ENCODE data around the gene MAD1L1. TPM values are rescaled to one million over a fixed set of nuclear protein-coding genes. Genes with fewer than 3 reads are reported as not detected.
"Not testable (repeated sequence)": the region's sequence is repeated elsewhere in the genome, so short reads cannot be mapped to it uniquely, and the experiment has no call there.

MAD1L1 gene
- total and polyA plus RNA-seq, 5 donors from 2014 or later = 225 to 380 (median 300) TPM

DNA sequence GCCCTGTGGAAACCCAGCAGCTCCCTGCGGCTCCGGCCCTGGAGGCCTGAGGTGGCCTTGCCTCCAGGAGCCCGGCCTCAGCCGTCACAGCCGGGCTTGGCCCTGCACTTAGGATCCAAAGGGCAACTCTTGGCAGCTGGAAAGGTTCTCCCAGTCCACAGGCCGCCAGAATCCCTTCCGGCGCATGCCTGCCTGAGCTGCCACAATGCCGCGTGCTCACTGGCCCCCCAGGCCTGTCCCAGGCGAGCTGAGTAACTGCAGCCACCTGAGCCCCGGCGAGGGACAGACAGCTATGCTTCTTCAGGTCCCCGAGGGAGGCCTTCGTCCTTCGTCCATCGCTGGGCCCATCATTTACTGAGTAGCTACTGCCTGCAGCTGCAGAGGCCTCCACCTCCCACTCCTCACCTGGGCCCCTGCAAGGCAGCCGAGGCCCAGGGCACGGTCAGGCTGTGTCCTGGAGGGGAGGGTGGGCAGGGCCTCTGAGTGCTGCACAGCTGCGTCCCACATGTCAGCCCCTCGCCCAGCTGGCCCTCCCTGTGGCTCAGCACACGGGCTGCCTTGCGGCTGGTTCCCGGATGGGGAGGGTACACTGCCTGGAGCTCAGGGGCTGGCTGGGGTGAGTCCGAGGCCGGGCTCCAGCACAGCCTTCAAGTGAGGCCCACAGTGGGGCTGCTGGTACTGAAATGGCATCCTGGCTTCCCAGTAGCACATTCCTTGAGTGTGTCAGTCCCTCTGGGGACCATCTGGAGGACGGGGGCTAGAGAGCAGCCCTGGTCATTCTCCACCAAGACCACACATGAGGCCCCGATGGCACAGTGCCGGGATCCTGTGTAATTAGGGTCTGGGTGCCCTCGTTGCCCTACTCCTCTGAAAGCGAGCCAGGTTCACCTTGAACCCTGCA lies 390.2 kb downstream of the MAD1L1 start:
- ATAC-seq (ENCODE audit: low read depth in 2 of 2) (no peak), DNase-seq (no peak)
- H3K27me3 Mint-ChIP-seq = no peaks in the 10 kb centered on the region
- no peaks in the 10 kb centered on the region for H3K4me1 ChIP-seq (ENCODE audit: control insufficient read depth, insufficient read depth, low read length, poor library complexity, severe bottlenecking)
- peaks cover 0 to 11% (median 5%) of the 10 kb centered on the region in 4 donors for H3K4me1 Mint-ChIP-seq
- H3K4me3 Mint-ChIP-seq = no peak overlapping the region
- H3K27ac Mint-ChIP-seq = no peak overlapping the region
- peaks cover 36% of the 10 kb centered on the region for H3K36me3 ChIP-seq (ENCODE audit: control insufficient read depth, insufficient read depth, low read length)
- peaks cover 0 to 1% (median 0%) of the 10 kb centered on the region in 7 donors for H3K9me3 Mint-ChIP-seq
- no peak overlapping the region for H3K4me3 ChIP-seq (ENCODE audit: low read depth, low read length)
- no peaks in the 10 kb centered on the region for H3K9me3 ChIP-seq (ENCODE audit: control insufficient read depth in 2 of 2, low read length in 2 of 2)
- no peak overlapping the region for H3K27ac ChIP-seq (ENCODE audit: insufficient read depth, low read length, poor library complexity, severe bottlenecking)
- no peaks in the 10 kb centered on the region for H3K27me3 ChIP-seq (ENCODE audit: control insufficient read depth, insufficient read depth, low read length)
- H3K36me3 Mint-ChIP-seq = peaks cover 27% of the 10 kb centered on the region

DNA sequence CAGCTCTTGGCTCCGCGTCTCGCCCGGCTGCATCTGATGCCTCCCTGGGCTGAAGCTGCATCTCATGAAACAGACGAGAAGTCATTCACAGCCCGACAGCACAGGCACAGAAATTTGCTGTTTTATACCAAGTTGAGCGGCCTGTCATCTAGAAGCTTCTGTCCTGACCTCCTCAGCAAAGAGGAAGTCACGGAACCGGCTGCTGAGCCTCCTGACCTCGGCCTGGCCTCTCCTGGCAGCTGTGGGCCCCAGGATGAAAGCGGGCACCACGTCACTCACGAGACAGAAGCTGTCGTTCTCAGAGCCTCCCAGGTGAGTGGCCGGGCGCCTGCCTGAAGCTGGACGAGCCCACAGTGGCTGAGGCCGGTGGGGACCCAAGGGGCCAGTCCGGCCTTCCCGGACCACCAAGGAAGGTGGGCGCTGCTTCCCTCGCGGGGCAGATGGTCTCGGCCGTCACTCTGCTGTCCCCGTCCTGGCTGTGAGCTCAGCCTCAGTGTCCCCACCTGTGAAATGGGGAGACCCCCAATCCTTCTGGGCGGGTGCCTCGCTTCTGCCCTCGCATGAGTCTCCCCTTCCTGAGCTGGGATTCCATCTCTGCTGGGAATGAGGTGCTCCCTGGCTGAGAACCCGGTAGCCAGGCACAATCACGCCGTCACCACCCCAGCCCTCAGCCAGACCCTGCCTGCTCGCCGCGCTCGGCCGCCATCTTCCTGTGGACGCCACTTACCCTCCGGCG lies 391.3 kb downstream of the MAD1L1 start:
- not testable (repeated sequence) for H3K4me1 Mint-ChIP-seq; ATAC-seq (ENCODE audit: low read depth in 2 of 2); H3K9me3 Mint-ChIP-seq; H3K27ac Mint-ChIP-seq; H3K27me3 Mint-ChIP-seq; H3K27me3 ChIP-seq (ENCODE audit: control insufficient read depth, insufficient read depth, low read length); H3K4me1 ChIP-seq (ENCODE audit: control insufficient read depth, insufficient read depth, low read length, poor library complexity, severe bottlenecking); H3K9me3 ChIP-seq (ENCODE audit: control insufficient read depth in 2 of 2, low read length in 2 of 2); H3K4me3 ChIP-seq (ENCODE audit: low read depth, low read length); H3K27ac ChIP-seq (ENCODE audit: insufficient read depth, low read length, poor library complexity, severe bottlenecking); DNase-seq; H3K4me3 Mint-ChIP-seq
- peaks cover 32% of the 10 kb centered on the region for H3K36me3 Mint-ChIP-seq
- H3K36me3 ChIP-seq (ENCODE audit: control insufficient read depth, insufficient read depth, low read length) = peaks cover 32% of the 10 kb centered on the region

DNA sequence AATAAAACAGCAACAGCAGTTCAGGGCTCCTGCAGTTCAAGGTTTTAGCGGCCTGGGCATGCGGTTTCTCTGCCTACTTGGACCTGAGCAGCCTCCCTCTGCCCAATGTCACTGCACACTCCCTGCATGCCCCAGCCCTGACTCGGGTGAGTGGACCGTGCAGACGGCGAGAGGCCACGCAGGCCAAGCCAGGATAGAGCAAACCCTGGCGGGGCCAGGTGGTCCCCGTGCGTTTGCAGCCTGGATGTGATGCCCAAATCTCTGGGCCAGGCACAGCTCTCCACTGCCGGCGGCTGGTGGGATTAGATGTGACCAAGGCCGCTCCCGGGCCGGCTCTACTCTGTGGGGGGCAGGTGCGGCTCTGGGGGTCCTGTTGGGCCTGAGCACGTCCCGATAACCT lies 392.0 kb downstream of the MAD1L1 start:
- H3K27me3 Mint-ChIP-seq; H3K27ac ChIP-seq (ENCODE audit: insufficient read depth, low read length, poor library complexity, severe bottlenecking); H3K4me1 Mint-ChIP-seq; H3K4me1 ChIP-seq (ENCODE audit: control insufficient read depth, insufficient read depth, low read length, poor library complexity, severe bottlenecking); H3K27me3 ChIP-seq (ENCODE audit: control insufficient read depth, insufficient read depth, low read length); H3K27ac Mint-ChIP-seq; ATAC-seq (ENCODE audit: low read depth in 2 of 2); H3K9me3 ChIP-seq (ENCODE audit: control insufficient read depth in 2 of 2, low read length in 2 of 2); H3K4me3 ChIP-seq (ENCODE audit: low read depth, low read length); H3K4me3 Mint-ChIP-seq; DNase-seq; H3K9me3 Mint-ChIP-seq: not testable (repeated sequence)
- H3K36me3 ChIP-seq (ENCODE audit: control insufficient read depth, insufficient read depth, low read length) = peaks cover 26% of the 10 kb centered on the region
- peaks cover 35% of the 10 kb centered on the region for H3K36me3 Mint-ChIP-seq

DNA sequence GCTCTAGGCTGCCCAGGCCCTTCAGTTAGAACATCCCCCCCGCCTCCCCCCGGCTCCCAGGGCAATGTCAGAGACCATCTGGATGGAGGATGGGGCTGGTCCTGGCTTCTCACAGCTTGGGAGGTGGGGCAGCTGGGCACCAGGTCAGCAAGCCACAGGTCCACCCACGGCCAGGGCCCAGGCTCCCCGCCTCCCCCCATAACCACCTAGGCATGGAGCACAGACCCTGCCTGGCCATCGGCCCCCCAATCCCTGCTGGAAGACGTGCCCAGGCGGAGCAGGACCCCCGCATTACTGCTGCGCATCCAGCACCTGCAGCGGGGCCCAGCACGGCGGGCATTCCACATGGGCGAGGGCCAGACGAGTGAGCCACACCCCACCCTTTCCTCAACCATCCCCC lies 393.0 kb downstream of the MAD1L1 start:
- no peak overlapping the region for H3K27ac ChIP-seq (ENCODE audit: insufficient read depth, low read length, poor library complexity, severe bottlenecking)
- ATAC-seq (ENCODE audit: low read depth in 2 of 2) = no peak
- H3K9me3 Mint-ChIP-seq = peaks cover 0 to 7% (median 3%) of the 10 kb centered on the region in 7 donors
- peaks cover 0 to 5% of the 10 kb centered on the region in 2 experiments for H3K9me3 ChIP-seq (ENCODE audit: control insufficient read depth in 2 of 2, low read length in 2 of 2)
- H3K36me3 Mint-ChIP-seq = peaks cover 34% of the 10 kb centered on the region
- no peak overlapping the region for H3K4me3 Mint-ChIP-seq
- H3K27me3 Mint-ChIP-seq = no peaks in the 10 kb centered on the region
- H3K27ac Mint-ChIP-seq = no peak overlapping the region
- H3K4me1 ChIP-seq (ENCODE audit: control insufficient read depth, insufficient read depth, low read length, poor library complexity, severe bottlenecking) = no peaks in the 10 kb centered on the region
- peaks cover 0 to 2% (median 0%) of the 10 kb centered on the region in 4 donors for H3K4me1 Mint-ChIP-seq
- H3K36me3 ChIP-seq (ENCODE audit: control insufficient read depth, insufficient read depth, low read length) = peaks cover 23% of the 10 kb centered on the region
- no peak overlapping the region for H3K4me3 ChIP-seq (ENCODE audit: low read depth, low read length)
- no peak for DNase-seq
- no peaks in the 10 kb centered on the region for H3K27me3 ChIP-seq (ENCODE audit: control insufficient read depth, insufficient read depth, low read length)

DNA sequence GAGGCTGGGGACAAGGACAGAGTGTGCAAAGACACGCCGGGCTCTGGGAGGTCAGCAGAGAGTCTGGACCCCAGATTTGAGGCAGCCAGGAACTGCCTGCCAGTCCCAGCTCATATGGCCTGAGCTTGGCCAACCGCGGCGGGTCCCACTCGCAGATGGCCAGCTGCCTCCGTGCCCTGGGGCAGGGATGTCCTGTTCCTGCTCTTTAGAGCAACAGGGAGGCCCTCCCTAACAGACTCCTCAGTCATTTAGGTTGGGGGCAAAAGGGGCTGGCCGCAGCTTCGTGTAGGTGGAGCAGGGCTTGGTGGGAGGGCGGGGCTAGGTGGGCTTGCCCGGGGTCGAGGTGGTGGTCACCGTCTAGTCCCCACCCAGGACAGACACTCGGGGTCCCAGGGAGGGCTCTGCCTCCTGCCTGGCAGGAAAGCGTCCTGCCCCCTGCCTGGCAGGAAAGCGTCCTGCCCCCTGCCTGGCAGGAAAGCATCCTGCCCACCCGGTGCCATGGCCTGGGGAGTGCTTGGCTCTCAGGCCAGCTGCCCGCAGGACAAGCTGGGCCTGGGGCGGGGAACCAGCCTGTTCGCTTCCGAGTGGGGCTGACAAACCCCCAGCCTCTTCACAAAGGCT lies 393.7 kb downstream of the MAD1L1 start:
- not testable (repeated sequence) for H3K4me1 Mint-ChIP-seq; H3K9me3 Mint-ChIP-seq; H3K27me3 ChIP-seq (ENCODE audit: control insufficient read depth, insufficient read depth, low read length); ATAC-seq (ENCODE audit: low read depth in 2 of 2); H3K27ac ChIP-seq (ENCODE audit: insufficient read depth, low read length, poor library complexity, severe bottlenecking); H3K4me3 ChIP-seq (ENCODE audit: low read depth, low read length); H3K27ac Mint-ChIP-seq; H3K27me3 Mint-ChIP-seq; H3K4me3 Mint-ChIP-seq; H3K4me1 ChIP-seq (ENCODE audit: control insufficient read depth, insufficient read depth, low read length, poor library complexity, severe bottlenecking); H3K9me3 ChIP-seq (ENCODE audit: control insufficient read depth in 2 of 2, low read length in 2 of 2); DNase-seq
- H3K36me3 Mint-ChIP-seq = peaks cover 37% of the 10 kb centered on the region
- peaks cover 17% of the 10 kb centered on the region for H3K36me3 ChIP-seq (ENCODE audit: control insufficient read depth, insufficient read depth, low read length)

DNA sequence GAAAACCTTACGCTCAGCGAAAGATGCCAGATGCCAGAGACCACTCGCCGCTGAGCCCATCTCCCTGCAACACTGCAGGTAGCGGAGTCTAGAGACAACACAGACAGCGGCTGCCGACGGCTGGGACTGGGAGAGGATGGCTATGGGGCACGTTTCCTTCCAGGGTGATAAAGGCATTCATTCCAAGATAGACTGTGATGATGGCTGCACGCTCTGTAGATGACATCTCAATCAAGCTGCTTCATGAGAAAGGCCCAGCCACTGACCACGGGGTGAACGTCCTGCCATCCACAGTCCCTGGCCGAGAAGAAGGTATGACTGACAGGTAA lies 394.2 kb downstream of the MAD1L1 start:
- not testable (repeated sequence) for H3K4me3 ChIP-seq (ENCODE audit: low read depth, low read length); H3K27ac Mint-ChIP-seq; DNase-seq; H3K4me3 Mint-ChIP-seq; H3K4me1 ChIP-seq (ENCODE audit: control insufficient read depth, insufficient read depth, low read length, poor library complexity, severe bottlenecking); ATAC-seq (ENCODE audit: low read depth in 2 of 2); H3K4me1 Mint-ChIP-seq; H3K27me3 ChIP-seq (ENCODE audit: control insufficient read depth, insufficient read depth, low read length); H3K9me3 Mint-ChIP-seq; H3K9me3 ChIP-seq (ENCODE audit: control insufficient read depth in 2 of 2, low read length in 2 of 2); H3K27ac ChIP-seq (ENCODE audit: insufficient read depth, low read length, poor library complexity, severe bottlenecking); H3K27me3 Mint-ChIP-seq
- peaks cover 13% of the 10 kb centered on the region for H3K36me3 ChIP-seq (ENCODE audit: control insufficient read depth, insufficient read depth, low read length)
- peaks cover 39% of the 10 kb centered on the region for H3K36me3 Mint-ChIP-seq

DNA sequence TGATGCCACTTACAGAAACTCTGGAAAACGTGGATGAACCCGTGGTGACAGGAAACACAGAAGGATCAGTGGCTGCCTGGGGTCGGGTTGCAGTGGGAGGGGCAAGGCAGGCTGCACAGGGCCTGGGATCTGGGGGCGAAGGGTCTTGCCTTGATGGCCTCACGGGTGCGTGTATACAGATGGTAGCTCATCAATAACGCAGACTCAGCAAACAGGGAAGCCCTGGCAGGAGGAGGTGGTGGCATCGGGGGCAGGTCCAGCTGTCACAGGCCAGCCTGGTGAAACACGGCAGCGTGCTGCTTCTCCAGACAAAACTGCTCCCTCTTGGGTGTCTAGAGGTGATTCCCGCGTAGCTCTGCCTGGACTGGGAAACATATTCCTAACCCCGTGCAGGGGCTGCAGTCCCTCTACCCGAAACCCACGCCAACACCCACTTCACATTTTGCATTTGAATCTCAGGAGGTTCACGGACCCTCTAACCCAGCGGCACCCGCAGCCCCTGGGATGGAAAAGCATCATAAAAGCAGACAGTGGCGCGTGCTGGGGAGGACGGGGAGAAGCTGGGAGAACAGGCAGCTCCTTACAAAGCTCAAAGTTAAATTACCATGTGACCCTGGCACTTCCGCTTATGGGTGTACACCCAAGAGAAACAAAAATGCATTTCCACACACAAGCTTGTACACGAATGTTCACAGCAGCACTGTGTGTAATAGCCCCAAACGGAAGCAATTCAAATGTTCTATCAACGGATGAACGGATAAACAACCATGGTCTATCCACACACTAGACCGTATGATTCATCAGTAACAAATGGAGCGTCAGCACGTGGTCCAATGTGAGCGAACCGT lies 394.8 kb downstream of the MAD1L1 start:
- not testable (repeated sequence) for H3K4me1 Mint-ChIP-seq; DNase-seq; H3K9me3 Mint-ChIP-seq; H3K4me1 ChIP-seq (ENCODE audit: control insufficient read depth, insufficient read depth, low read length, poor library complexity, severe bottlenecking); H3K9me3 ChIP-seq (ENCODE audit: control insufficient read depth in 2 of 2, low read length in 2 of 2); ATAC-seq (ENCODE audit: low read depth in 2 of 2); H3K27me3 Mint-ChIP-seq; H3K4me3 ChIP-seq (ENCODE audit: low read depth, low read length); H3K27ac Mint-ChIP-seq; H3K27me3 ChIP-seq (ENCODE audit: control insufficient read depth, insufficient read depth, low read length); H3K36me3 ChIP-seq (ENCODE audit: control insufficient read depth, insufficient read depth, low read length); H3K4me3 Mint-ChIP-seq; H3K27ac ChIP-seq (ENCODE audit: insufficient read depth, low read length, poor library complexity, severe bottlenecking)
- peaks cover 38% of the 10 kb centered on the region for H3K36me3 Mint-ChIP-seq
